CD4-positive, alpha-beta T cell treated with Interleukin-1 beta for 1 hour (primary cell): ENCODE measurements around the gene RER1.

Experiments
- DNase-seq, 2 donors: peaks; one replicate each; pipeline ENCODE4 v3.0.0-alpha.2; 2020 to 2022

The RER1 gene

GRCh38 chr1:2392686-2393085, 1.0 kb downstream of the RER1 start:
- DNase-seq = no peak

GRCh38 chr1:2393471-2393877, 1.8 kb downstream of the RER1 start:
- DNase-seq = no peak

GRCh38 chr1:2394220-2394619, 2.6 kb downstream of the RER1 start:
- DNase-seq = no peak

- DNase-seq = no peak
Measured at GRCh38 chr1:2394761-2395160, 3.1 kb downstream of the RER1 start.

GRCh38 chr1:2395245-2395644, 3.6 kb downstream of the RER1 start:
- DNase-seq = no peak

- DNase-seq = no peak
Measured at GRCh38 chr1:2396059-2396458, 4.4 kb downstream of the RER1 start.

GRCh38 chr1:2396476-2396875, 4.8 kb downstream of the RER1 start:
- DNase-seq = no peak

GRCh38 chr1:2397007-2397679, 5.5 kb downstream of the RER1 start:
- DNase-seq = no peak

GRCh38 chr1:2398871-2399270, 7.2 kb downstream of the RER1 start:
- no peak for DNase-seq

- DNase-seq = no peak
Measured at GRCh38 chr1:2399890-2400575, 8.4 kb downstream of the RER1 start.

- no peak for DNase-seq
Measured at GRCh38 chr1:2400576-2400909, 8.9 kb downstream of the RER1 start.

- no peak for DNase-seq
Measured at GRCh38 chr1:2400950-2401649, 9.5 kb downstream of the RER1 start.

- DNase-seq = no peak
Measured at GRCh38 chr1:2402420-2402819, 10.8 kb downstream of the RER1 start.

- no peak for DNase-seq
Measured at GRCh38 chr1:2403273-2403672, 11.6 kb downstream of the RER1 start.

- DNase-seq = no peak
Measured at GRCh38 chr1:2404142-2404889, 12.7 kb downstream of the RER1 start.

GRCh38 chr1:2404890-2405511, 13.4 kb downstream of the RER1 start:
- no peak for DNase-seq

- no peak for DNase-seq
Measured at GRCh38 chr1:2405588-2406295, 14.1 kb downstream of the RER1 start.

- no peak for DNase-seq
Measured at GRCh38 chr1:2406451-2407041, 14.9 kb downstream of the RER1 start.

- DNase-seq = no peak
Measured at GRCh38 chr1:2407166-2407990, 15.7 kb downstream of the RER1 start.

GRCh38 chr1:2407991-2408275, 16.3 kb downstream of the RER1 start:
- no peak for DNase-seq

GRCh38 chr1:2408456-2408855, 16.8 kb downstream of the RER1 start:
- no peak for DNase-seq
